GM19468 (cell line): Measurements from ENCODE around the gene OPRM1.
"Not testable (repeated sequence)": the region's sequence is repeated elsewhere in the genome, so short reads cannot be mapped to it uniquely, and the experiment has no call there.

Experiments
- ATAC-seq: cut with Tn5 transposase; IDR thresholded peaks from one replicate; pipeline ENCODE4 v1.9.1; 2021; ENCODE audit warnings: mild to moderate bottlenecking, moderate library complexity, moderate number of reproducible peaks; ENCODE audit not compliant: unreplicated experiment; ENCODE audit errors: extremely low read depth

OPRM1 gene

GRCh38 chr6:154197196-154197860 lies 158.3 kb downstream of the OPRM1 start:
- no peak for ATAC-seq

GRCh38 chr6:154201688-154202087 lies 162.6 kb downstream of the OPRM1 start:
- ATAC-seq, result not testable (repeated sequence)

- ATAC-seq, result no peak
These were observed 163.3 kb downstream of the OPRM1 start for GRCh38 chr6:154202339-154202738.

DNA sequence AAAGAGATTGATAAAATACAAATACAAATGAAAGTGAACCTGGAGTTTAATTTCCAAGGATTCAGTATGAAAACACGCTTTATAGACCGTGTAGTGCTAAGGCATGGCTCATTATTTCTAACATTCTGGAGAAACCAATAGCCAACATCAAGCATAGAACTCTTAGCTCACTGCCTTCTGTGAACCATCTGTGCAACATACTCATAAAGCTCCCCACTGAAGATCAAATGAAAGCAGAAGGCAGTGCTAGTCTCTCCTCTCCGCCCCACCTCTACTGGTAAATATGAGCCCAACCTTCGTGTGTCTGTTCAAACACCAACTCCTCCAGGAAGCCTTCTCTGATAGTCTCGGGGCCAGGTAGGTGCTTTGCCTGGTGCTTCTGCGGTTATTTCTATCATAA lies 163.9 kb downstream of the OPRM1 start:
- no peak for ATAC-seq

- no peak for ATAC-seq
These were observed 167.1 kb downstream of the OPRM1 start for GRCh38 chr6:154206141-154206540.

GRCh38 chr6:154206996-154207395 lies 168.0 kb downstream of the OPRM1 start:
- ATAC-seq, result no peak

DNA sequence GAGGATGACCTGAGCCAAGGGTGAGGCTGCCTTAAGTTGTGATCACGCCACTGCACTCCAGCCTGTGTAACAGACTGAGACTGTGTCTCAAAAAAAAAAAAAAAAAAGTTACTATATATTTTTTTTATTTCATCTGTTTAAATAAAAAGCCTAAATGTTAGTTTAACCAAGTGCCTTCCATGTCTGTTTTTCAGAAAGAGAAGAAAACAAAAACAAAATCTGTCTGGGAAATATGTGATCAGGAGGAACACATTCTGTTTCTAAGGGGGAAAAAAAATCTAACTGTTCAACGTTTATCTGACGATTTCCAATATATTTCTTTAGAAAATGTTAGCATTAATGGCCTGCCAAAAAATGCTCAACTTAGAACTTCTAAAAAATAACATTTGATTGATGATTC lies 170.5 kb downstream of the OPRM1 start:
- no peak for ATAC-seq

GRCh38 chr6:154210678-154211077 lies 171.6 kb downstream of the OPRM1 start:
- no peak for ATAC-seq

DNA sequence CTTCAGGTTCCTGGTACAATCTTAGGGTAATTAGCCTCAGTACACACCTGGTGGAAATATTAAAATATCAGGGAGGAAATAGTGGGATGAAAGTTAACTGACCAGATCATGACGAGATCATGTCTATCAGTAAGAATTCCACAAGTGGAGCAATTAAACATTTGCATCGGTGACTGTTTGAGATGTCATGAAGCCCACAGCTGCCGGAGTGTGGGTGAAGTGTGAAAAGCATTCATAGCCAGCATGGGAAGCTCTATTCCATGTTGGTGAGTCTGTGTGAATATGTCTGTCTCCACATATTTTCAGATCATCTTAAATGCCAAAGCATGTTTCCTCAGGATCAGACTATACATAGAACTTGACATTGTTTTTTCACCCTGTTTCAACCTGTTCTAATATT lies 174.7 kb downstream of the OPRM1 start:
- no peak for ATAC-seq

DNA sequence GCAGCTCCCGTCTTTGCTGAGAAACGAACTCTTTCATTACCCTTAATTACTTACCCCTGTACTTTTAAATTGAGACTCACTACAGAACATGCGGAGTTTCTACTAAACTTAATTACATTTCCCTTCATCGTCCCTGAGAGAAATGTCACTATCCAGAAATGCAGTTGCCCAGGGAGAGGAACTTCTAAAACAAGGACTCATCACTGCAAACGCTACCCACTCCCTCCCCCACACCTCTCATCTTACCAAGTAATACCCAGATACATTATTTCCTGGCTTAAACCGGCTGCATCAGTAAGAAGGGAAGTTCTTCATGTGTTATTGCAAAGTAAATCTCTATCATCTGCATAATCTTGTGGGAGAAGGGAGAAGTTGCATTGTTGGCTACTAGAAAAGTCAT lies 179.3 kb downstream of the OPRM1 start:
- ATAC-seq, result no peak

DNA sequence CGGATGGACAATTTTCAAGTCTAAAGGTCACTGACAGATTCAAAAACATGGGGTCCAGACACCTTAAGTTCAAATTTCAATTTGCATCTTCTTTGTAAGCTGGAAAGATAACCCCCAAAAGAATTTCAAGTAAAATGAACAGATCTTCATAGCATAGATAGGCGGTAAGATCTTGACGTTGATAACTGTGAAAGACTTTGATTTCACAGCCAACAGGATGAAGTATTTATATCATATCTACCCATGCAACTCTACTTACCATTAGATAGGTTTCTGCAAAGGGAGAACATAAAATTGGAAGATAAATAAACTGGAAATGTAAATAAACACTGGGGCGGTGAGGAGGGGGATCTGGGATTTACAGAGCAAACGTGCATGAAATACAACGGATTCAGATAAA lies 179.7 kb downstream of the OPRM1 start:
- no peak for ATAC-seq

DNA sequence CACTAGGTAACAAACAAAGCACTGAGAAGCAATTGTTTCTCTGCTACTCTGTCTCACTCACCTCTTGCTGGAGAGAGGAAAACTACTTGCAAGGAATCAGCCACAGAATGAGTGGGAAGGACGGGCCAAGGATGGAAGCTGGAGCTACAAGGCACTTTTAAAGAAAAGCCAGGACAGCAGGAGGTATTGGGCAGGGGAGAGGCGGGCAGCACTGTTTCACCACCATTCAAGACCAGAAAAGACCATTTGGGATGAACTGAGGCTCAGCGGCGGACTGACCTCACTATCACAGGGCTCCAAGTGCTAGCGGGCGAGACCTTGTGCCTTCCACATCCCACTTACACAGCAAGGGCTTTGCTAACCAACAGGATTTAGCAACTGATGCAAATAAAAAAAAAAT lies 180.2 kb downstream of the OPRM1 start:
- no peak for ATAC-seq

DNA sequence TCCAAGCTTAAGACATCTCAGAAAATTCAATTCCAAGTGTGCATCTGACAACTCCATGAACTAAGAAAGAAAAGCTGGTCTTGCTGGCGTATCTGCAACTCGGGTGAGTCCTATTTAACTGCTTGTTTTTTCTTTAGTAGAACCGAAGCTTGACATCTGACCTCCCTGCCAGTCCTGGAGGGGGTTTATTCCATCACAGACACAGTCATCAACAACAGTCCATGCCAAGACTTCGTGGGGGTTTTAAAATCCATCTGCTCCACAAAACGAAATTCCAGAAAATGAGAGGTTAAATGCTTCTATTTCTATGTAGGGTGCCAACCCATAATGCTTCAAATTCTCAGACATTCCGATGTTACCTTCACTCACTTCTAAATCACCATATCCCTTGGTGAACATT lies 183.7 kb downstream of the OPRM1 start:
- ATAC-seq, result no peak

DNA sequence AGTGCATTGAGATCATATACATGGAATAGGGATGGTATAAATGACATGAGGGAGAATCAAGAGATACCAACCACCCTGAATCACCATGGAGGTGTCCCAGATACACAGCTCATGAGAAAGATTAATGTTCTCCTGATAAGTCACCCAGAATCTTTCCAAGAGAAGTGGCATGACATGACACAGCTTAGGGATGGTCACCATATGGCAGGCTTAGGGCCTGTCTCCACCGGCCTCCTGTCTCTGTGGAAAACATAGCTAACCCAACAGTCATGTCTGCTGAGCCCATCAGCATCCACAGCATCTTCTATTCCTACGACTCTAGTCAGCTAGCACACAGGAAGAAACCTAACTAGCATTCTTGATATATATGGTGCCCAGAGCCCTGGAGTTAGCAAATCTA lies 184.3 kb downstream of the OPRM1 start:
- no peak for ATAC-seq

- no peak for ATAC-seq
These were observed 187.4 kb downstream of the OPRM1 start for GRCh38 chr6:154226461-154226860.

- no peak for ATAC-seq
These were observed 189.0 kb downstream of the OPRM1 start for GRCh38 chr6:154227862-154228520.

GRCh38 chr6:154228521-154228905 lies 189.5 kb downstream of the OPRM1 start:
- ATAC-seq, result no peak

GRCh38 chr6:154229786-154230185 lies 190.7 kb downstream of the OPRM1 start:
- peak; percentile 68 for ATAC-seq

- no peak for ATAC-seq
These were observed 191.4 kb downstream of the OPRM1 start for GRCh38 chr6:154230393-154230792.

- ATAC-seq, result no peak
These were observed 192.0 kb downstream of the OPRM1 start for GRCh38 chr6:154230910-154231595.
